GM19328 (cell line): Measurements from ENCODE around the gene GTF3C6.
"Not testable (repeated sequence)": the region's sequence is repeated elsewhere in the genome, so short reads cannot be mapped to it uniquely, and the experiment has no call there.

ENCODE experiments used
- ATAC-seq: cut with Tn5 transposase; IDR thresholded peaks from one replicate; pipeline ENCODE4 v1.9.1; 2021; ENCODE audit warnings: mild to moderate bottlenecking, moderate library complexity; ENCODE audit not compliant: unreplicated experiment

The GTF3C6 gene

GRCh38 chr6:110979565-110980101 lies 21.1 kb downstream of the GTF3C6 start:
- ATAC-seq, result no peak

GRCh38 chr6:110980227-110980626 lies 21.7 kb downstream of the GTF3C6 start:
- no peak for ATAC-seq

DNA sequence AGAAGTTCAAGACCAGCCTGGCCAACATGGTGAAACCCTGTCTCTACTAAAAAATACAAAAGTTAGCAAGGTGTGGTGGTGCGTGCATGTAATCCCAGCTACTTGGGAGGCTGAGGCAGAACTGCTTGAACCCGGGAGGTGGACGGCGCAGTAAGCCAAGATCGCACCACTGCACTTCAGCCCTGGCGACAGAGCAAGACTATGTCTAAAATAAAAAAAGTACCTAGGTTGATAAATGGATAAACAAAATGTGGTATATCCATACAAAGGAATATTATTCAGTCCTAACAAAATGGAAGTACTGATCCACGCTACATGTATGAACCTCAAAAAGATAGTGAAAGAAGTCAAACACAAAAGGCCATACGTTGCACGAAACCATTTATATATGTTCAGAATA lies 22.1 kb downstream of the GTF3C6 start:
- ATAC-seq, result no peak

DNA sequence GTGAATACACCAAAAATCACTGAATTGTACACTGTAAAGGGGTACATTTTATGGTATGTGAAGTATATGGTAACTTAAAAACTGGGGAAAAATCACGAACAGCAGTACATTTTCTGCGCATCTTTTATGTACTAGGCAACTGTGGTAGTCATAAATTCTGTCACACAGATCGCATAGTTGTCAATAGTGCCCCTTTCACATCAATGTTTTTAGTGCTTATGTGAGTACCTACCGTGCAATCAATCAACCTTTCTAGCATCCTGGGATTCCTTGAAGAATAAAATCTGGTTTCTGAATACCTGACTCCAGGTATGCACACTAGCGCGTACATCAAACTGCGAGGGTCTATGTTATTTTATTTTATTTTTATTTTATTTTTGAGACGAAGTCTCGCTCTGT lies 22.7 kb downstream of the GTF3C6 start:
- no peak for ATAC-seq

DNA sequence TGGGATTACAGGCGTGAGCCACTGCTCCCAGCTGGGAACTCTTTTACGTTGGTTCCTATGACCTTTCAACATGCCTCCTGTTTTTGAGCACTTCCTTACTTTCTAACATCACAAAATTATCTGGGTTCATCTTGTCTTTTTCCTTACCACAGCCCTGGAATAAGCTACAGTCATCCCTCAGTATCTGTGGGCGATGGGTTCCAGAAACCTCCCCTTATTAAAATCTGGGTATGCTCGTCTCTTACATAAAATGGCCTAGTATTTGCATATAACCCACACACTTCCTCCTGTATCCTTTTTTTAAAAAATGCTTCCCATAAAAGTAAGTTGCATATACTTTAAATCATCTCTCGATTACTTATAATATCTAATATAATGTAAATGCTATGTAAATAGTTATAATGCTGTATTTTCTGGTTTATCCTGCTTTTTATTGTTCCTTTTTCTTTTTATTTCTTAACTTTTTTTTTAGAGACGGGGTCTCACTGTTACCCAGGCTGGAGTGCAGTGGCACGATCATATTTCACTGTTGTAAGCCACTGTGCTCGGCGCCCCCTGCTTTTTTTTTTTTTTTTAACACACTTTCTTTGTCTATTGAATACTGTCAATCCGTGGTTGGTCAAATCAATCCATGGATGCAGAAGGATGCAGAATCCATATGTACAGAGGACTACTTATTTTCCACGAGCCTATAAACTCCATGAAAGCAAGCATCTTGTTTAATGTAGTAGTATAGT lies 32.5 kb downstream of the GTF3C6 start:
- ATAC-seq, result no peak

GRCh38 chr6:110996691-110997090 lies 38.2 kb downstream of the GTF3C6 start:
- no peak for ATAC-seq

- no peak for ATAC-seq
These were observed 41.2 kb downstream of the GTF3C6 start for GRCh38 chr6:110999634-111000270.

DNA sequence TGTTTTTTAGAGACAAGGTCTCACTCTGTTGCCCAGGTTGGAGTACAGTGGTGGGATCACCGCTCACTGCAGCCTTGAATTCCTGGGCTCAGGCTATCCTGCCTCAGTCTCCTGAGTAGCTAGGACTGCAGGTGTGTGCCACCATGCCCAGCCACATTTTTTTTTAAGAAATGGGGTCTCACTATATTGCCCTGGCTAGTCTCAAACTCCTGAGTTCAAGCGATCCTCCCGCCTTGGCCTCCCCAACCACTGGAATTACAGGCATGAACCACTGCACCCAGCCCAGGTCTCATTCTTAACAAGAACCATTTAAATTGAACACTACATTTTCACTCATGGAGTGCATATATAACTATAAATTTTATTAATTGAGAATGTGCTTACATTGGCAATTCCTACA lies 43.8 kb downstream of the GTF3C6 start:
- no peak for ATAC-seq

DNA sequence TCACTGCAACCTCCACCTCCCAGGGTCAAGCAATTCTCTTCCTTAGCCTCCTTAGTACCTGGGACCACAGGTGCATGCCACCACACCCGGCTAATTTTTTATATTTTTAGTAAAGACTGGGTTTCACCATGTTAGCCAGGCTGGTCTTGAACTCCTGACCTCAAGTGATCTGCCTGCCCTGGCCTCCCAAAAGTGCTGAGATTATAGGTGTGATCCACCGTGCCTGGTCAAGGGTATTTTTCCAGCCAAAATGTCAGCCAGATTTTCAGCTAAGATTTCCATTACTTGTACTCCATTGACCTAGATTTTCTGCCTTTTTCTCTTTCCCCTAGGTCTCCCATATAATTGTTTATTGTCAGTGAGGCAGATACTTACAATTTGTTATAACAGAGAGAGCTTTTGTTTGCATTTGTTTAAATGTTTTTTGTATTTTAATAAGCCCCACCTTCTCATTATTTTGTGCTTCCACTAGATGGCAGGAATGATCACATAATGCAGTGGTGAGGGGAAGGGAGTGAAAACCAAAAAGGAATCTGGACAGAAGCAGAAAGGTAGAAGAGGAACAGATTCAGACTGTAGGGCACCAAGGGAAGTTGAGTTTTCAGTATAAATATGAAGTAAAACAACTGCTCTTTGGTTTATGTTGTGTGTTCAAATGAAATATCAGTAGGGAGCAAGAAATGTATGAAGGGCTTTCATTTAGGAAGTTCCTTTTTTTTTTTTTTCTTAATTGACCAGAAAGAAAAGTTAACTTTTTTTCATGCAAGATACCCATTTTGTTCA lies 53.0 kb downstream of the GTF3C6 start:
- no peak for ATAC-seq

DNA sequence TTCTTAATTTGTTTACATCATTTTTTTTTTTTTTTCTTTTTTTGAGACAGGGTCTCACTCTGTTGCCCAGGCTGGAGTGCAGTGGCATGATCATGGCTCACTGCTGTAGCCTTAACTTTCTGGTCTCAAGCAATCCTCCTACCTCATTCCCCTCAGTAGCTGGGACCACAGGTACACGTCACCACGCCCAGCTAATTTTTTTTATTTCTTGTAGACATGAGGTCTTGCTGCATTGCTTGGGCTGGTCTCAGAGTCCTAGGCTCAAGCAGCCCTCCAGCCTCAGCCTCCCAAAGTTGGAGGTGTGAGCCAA lies 53.6 kb downstream of the GTF3C6 start:
- ATAC-seq, result no peak

DNA sequence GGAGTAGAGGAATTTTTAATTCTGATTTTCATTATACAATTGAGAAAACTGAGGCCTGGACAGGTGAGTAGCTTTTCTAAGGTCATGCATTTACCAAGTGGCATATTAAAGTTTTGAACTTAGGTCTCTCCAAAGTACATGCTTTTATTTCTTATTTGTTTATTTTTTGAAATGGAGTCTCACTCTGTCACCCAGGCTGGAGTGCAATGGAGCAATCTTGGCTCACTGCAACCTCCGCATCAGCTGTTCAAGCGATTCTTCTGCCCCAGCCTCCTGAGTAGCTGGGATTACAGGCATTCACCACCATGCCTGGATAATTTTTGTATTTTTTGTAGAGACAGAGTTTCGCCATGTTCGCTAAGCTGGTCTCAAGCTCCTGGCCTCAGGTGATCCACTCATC lies 54.0 kb downstream of the GTF3C6 start:
- not testable (repeated sequence) for ATAC-seq

DNA sequence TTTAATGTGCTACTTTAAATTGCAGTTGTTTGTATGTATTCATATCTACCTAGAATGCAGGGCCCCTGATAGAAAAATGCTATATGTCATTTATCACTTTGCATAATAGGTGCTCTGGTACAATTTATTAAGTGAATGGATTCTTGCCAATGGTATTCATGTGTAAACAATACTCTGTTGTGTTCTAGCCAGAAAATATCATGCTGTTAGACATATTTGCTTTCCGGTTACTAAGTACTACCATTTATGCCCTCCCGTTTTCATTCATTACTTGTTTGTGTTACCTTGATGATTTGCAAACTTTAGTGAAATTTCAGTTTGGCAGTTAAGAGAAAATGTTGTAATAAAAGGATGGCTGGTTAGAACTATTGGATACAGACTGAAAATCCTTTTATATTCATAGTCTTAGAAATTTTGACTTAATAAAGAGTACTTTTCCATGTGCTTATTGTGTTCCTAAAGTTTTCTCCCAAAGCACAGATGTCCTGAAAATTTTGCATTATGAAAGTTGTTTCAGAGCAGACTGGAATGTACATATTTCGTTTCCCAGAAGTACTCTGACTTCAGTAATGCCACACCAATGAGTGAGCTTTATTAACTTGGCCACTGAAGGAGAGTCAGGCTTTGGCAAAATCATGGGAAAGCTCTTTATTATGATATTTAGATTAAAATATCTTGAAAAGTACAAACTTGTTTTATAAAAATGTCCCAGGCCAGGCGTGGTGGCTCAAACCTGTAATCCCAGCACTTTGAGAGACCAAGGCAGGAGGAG lies 54.8 kb downstream of the GTF3C6 start:
- ATAC-seq, result no peak

GRCh38 chr6:111015389-111016124 lies 57.1 kb downstream of the GTF3C6 start:
- no peak for ATAC-seq

DNA sequence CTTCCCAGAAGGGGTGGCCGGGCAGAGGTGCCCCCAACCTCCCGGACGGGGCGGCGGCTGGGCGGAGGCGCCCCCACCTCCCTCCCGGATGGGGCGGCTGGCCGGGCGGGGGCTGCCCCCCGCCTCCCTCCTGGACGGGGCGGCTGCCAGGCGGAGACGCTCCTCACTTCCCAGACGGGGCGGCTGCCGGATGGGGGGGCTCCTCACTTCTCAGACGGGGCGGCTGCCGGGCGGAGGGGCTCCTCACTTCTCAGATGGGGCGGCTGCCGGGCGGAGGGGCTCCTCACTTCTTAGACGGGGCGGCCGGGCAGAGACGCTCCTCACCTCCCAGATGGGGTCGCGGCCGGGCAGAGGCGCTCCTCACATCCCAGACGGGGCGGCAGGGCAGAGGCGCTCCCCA lies 58.7 kb downstream of the GTF3C6 start:
- ATAC-seq, result not testable (repeated sequence)
